Retina (tissue), 1 donor: Measurements from ENCODE around the gene POU2F2.
"Not testable (repeated sequence)": the region's sequence is repeated elsewhere in the genome, so short reads cannot be mapped to it uniquely, and the experiment has no call there.

Experiments
- DNase-seq: peaks from one replicate; pipeline ENCODE4 v3.0.0-alpha.2; 2016

POU2F2 gene

DNA sequence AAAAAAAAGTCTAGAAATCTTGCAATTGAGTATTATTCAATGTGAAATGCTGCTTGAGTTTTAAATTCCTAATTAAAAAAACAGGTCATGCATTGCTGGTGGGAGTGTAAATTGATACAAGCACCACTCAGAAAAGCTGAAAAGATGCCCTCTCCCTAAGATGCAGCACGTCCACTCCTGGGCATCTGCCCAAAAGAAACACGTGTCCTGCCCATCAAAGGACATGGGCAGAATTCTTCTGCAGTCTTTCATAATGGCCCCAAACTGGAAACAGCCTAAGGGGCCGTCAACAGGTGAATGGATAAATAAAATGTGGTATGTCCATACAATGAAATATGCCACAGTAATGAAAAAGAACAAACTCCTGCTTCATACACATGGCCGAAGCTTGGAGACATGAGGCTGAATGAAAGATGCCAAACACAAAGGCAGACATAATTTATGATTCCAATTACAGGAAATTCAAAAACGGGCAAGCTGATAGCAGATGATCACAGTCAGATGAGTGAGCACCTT is 7.8 kb downstream of the POU2F2 start:
- no peak for DNase-seq

GRCh38 chr19:42123765-42124164 is 8.5 kb downstream of the POU2F2 start:
- no peak for DNase-seq

DNA sequence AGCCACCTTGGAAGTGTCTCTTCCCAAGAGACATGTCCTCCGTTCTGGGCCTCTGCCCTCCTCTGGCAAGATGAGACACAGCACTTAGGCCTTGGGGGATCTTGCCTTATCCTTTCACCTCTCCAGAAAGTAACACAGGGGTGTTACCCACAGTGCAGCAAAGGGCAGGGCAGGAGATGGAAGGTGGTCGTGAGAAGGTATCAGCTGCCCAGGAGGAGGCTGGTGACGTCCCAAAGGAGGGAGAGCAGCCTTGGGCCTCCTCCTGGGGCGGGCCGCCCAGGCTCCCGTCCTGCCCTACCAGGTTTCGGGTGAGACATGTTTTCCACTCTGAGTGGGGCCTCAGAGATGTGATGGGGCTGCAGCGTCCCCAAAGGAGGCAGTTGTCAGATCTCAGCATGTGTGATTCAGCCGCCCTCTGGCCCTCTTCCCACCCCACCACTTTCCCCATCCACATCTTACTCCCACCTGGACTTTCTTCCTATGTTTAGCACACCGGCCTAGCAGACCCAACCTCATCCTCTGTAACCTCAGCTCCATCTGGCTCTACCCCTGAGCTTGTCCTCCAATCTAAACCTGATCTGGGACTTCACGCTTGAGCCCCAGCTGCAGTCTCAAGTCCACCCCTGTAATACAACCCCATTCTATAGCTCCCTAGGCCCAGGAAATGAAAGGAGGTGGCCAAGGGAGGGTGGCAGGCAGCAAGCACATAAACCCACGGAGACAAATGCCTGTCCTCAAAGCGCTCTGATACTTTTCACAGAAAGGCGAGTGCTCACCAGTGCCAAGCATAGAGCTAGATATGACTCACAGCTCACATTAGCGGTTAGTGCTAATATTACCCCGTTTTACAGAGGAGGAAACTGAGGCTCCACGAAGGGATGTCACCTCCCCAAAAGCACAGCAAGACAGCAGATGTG is 9.3 kb downstream of the POU2F2 start:
- no peak for DNase-seq

- DNase-seq: no peak
These were observed 10.6 kb downstream of the POU2F2 start for GRCh38 chr19:42121656-42122069.

DNA sequence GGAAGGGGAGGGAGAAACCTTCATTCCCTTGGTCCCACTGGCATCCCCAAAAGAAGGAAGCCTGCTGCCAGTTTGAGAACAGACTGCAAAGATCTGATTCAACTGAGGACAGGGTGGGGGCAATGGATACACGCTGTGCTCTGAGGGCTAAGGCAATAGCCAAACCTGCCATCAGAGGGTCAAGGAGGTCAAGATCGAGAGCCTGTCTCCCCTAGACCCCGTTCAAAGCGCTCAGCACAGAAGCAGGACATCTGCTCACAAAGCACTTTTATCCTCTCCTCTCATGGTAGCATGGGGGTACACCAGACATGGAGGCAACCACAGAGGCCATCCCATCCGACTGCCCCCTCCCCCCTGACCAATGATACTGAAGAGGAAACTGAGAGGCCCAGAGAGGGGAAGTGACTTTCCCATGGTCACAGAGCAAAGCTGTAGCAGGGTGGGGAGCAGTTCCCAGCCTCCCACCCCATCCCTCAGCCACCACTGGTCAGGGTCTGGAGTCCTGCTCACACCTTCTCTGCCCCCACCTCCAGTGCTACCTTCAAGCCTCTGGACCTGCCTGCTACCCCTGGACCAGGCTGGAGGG is 11.1 kb downstream of the POU2F2 start:
- no peak for DNase-seq

GRCh38 chr19:42120276-42120980 is 11.8 kb downstream of the POU2F2 start:
- no peak for DNase-seq

DNA sequence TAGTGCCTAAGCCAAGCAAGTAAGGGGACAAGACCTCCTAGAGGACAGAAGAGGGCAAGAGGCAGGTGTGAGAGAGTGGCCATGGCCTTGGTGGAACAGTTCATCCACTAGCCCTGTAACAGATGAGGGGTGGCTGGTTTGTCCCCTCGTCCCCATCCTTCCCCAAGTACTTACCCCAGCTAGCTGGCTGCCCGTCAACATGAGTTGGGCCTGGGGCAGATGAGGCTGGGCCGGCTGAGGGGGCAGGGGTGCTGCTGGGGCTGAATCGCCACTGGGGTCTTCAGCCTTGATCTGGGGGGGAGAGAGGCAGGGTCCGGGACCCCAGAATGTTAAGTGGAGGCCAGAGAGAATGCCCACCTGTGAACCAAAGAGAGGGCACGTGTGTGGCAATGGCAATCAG is 15.2 kb downstream of the POU2F2 start:
- no peak for DNase-seq

- DNase-seq: no peak
These were observed 15.8 kb downstream of the POU2F2 start for GRCh38 chr19:42116308-42117075.

DNA sequence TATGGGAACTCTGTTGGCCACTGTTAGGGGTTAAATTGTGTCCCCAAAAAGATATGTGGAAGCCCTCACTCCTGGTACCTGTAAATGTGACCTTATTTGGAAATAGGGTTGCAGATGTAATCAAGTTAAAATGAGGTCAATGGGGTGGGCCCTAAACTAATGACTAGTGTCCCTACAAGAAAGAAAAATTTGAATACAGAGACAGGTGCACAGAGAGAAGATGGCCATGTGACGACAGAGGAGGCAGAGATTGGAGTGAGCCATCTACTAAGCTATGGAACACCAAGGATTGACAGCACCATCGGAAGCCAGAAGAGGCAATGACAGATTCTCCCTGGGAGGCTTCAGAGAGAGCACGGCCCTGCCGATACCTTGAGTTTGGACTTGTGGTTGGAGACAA is 16.5 kb downstream of the POU2F2 start:
- no peak for DNase-seq

GRCh38 chr19:42115219-42115618 is 17.0 kb downstream of the POU2F2 start:
- no peak for DNase-seq

- DNase-seq: no peak
These were observed 17.8 kb downstream of the POU2F2 start for GRCh38 chr19:42114412-42114811.

- peak; percentile 52 for DNase-seq
These were observed 18.5 kb downstream of the POU2F2 start for GRCh38 chr19:42113641-42114348.

- no peak for DNase-seq
These were observed 20.4 kb downstream of the POU2F2 start for GRCh38 chr19:42111811-42112210.

DNA sequence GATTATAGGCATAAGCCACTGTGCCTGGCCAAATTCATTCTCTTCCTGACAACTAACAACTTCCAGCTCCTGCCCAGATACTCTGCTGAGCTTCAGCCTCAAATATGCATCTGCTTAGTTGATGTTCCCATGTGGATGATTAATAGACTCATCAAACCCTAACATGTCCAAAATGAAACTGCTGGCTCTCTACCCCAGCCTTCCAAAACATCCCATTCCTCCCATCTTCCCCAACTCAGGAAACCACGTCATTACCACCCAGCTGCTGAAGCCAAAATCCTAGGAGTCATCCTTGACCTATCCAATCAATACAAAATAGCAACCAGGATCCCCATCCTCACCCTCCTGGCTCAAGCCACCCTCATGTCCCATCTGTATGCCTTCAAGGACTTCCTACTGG is 20.9 kb downstream of the POU2F2 start:
- no peak for DNase-seq

DNA sequence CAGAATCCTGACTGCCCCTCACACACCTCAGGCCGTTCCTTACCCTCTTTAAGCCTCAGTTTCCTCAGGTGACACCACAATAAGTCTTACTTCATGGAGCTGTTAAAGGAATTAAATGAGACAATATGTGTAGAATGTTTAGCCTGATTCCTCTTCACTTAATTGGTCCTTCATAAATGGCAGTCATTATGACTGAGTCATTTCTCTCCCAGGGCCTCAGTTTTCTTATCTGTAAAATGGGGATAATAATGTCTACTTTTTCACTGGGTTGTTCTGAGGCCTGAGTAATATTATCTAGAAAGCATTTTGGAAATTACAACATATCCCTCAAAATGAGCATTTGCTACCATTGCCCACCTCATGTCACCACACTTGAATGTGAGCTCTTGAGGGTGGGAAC is 21.6 kb downstream of the POU2F2 start:
- DNase-seq: no peak

DNA sequence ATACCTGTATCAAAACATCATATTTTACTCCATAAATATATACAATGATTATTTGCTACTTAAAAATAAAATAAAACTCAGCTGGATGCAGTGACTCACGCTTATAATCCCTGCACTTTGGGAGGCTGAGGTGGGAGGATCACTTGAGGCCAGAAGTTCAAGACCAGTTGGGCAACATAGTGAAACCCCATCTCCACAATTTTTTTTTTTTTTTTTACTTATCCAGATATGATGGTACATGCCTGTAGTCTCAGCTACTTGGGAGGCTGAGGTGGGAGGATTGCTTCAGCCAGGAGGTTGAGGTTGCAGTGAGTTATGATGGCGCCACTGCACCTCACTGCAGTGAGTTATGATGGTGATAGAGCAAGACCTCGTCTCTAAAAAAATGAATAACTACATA is 22.4 kb downstream of the POU2F2 start:
- no peak for DNase-seq

DNA sequence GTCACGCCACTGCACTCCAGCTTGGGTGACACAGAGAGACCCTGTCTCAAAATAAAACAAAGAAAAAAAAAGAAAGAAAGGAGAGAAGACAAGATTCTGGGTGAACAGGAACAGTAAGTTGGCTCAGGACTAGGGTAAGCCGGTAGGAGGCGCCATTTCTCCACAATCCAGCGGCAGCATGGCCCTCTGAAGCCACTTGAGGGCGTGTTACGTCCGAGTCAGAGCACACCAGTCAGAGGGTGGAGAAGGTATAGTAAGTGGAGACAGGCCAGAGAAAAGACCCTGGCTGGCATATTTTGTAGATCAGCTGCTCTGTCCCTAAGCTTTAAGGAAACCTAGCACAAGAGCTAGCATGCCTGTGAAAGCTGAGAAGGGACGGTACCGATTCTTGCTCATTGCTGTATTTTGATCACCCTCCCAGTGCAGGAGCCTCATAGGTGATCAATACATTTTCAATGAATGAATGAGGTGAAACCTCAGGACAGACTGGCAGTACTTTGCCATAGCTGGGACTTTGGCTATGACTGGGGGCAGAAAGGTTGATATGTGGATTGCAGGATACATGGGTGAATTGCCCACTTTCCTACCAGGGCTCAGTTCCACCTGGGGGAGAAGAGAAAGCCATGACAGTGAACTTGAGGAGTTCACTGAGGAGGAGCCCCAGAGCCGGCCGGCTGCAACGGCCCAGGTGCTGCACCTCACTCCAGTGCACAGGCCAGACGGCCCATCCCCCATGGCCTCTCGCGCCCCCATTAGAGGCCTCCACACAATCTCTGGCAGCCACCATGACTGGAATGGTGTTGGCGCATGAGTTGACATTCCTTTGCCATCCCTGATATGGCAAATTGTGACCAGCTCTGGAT is 23.5 kb downstream of the POU2F2 start:
- peak; percentile 85 for DNase-seq

DNA sequence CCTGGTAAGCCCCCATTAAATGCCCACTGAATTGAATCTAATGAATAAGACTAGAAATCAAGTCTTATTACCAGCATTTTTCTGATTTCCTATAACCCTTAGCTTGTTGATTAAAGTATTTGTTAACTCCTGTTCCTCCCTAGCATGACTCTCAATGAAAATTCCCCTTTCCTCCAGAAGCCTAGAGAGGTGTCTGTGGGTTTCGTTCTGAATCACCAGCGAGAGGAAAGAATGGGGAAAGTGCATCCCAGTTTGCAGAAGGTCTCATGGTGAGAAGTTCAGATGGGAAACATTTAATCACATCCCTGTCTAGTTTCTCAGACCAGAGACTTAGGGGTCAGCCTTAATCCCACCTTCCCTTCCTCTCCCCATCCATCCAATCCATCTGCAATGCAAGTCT is 26.9 kb downstream of the POU2F2 start:
- no peak for DNase-seq

- DNase-seq: no peak
These were observed 29.4 kb downstream of the POU2F2 start for GRCh38 chr19:42102877-42103276.

- DNase-seq: not testable (repeated sequence)
These were observed 32.0 kb downstream of the POU2F2 start for GRCh38 chr19:42100241-42100640.

DNA sequence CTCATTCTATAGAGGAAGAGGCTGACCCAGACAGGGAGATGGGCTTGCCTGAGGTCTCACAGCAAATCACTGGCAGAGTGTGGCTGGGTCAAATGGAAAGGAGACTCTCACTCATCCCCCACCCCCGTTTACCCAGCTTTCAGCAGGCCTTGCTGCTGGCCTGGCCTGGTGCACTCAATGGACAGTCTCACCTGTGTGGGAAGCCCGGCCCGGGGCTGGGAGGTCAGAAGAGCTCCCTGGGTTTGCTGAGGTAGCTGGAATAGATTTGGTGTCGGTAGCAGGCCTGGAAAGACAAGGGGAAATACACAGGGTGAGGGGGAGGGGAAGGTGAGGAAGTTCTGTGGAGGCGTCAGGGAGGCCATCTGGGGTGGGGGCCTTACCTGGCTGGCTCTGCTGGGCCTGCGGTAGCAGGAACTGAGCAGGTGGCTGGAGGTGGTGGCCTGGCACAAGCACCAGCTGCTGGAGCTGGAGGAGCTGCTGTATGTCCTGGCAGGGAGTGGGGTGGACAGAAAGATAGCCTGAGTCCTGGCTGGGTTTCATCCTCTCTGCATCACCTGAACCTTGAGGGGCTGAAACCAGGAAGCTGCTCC is 32.8 kb downstream of the POU2F2 start:
- no peak for DNase-seq
